Panc1 (cell line): ENCODE measurements around the gene PRKG1. TPM values are rescaled to one million over a fixed set of nuclear protein-coding genes. Genes with fewer than 3 reads are reported as not detected.

Source experiments
- ATAC-seq: fragments of 200-7000 bp; cut with Tn5 transposase; 2 replicates; pipeline ENCODE4 v1.9.1; 2020; ENCODE audit warnings: mild to moderate bottlenecking, moderate library complexity
- BruUV-seq: library from RNA; stranded (reverse); fragments of 400-500 nt; replicated peaks from 2 replicates; lab custom pipeline; 2021; lab: Mats Ljungman, UMichigan
- CTCF ChIA-PET: fragments of 300-600 bp; sonication (Branson Sonifier 250); formaldehyde crosslinking; loops from one replicate; lab custom pipeline; 2022; ENCODE audit warnings: antibody characterized with exemption; lab: Charles Lee
- POLR2A ChIA-PET: fragments of 300-600 bp; sonication (Branson Sonifier 250); formaldehyde crosslinking; loops from one replicate; lab custom pipeline; 2022; ENCODE audit warnings: antibody characterized with exemption; lab: Charles Lee
- DNase-seq: peaks from one replicate; pipeline ENCODE4 v3.0.0-alpha.2; 2010; ENCODE audit warnings: low read depth, low spot score
- H3K27ac ChIP-seq: 2 replicates; pipeline ENCODE4 v1.5.1; 2011; ENCODE audit warnings: mild to moderate bottlenecking, low read length, inconsistent platforms
- H3K27me3 ChIP-seq: fragments of 200-500 bp; sonication (Bioruptor generic); 2 replicates; pipeline ENCODE4 v1.6.0; 2014; ENCODE audit warnings: low read length, inconsistent platforms; ENCODE audit not compliant: control insufficient read depth, insufficient read depth
- H3K36me3 ChIP-seq: fragments of 200-500 bp; sonication (Bioruptor generic); 2 replicates; pipeline ENCODE4 v1.5.1; 2014; ENCODE audit warnings: inconsistent platforms, mild to moderate bottlenecking, low read length, moderate library complexity; ENCODE audit not compliant: control insufficient read depth, insufficient read depth
- H3K4me1 ChIP-seq: 2 replicates; pipeline ENCODE4 v1.5.1; 2011; ENCODE audit warnings: inconsistent platforms, mild to moderate bottlenecking, low read length, moderate library complexity; ENCODE audit not compliant: control insufficient read depth, insufficient read depth
- H3K4me3 ChIP-seq, 2 experiments: 2 replicates each; pipeline ENCODE4 v1.5.1; 2011 to 2012; ENCODE audit warnings: low read depth in 2 of 2, low read length in 2 of 2, mild to moderate bottlenecking in 2 of 2, inconsistent platforms in 1 of 2, moderate library complexity in 1 of 2
- H3K9me3 ChIP-seq: fragments of 200-500 bp; sonication (Bioruptor generic); 2 replicates; pipeline ENCODE4 v1.5.1; 2014; ENCODE audit warnings: low read depth, mild to moderate bottlenecking, inconsistent platforms, low read length, moderate library complexity; ENCODE audit not compliant: control insufficient read depth, insufficient read depth
- CTCF ChIP-seq: fragments of 450-650 bp; IDR thresholded peaks from 2 replicates; pipeline ENCODE4 v1.5.1; 2017; ENCODE audit warnings: mild to moderate bottlenecking
- POLR2AphosphoS5 ChIP-seq: IDR thresholded peaks from 2 replicates; pipeline ENCODE4 v1.6.1; 2012; ENCODE audit warnings: mild to moderate bottlenecking, low read depth, low read length, moderate library complexity
- REST ChIP-seq, 2 experiments: IDR thresholded peaks; 2 replicates each; pipeline ENCODE4 v1.6.1; 2011 to 2012; ENCODE audit warnings: low read depth in 2 of 2, control low read depth in 1 of 2, low read length in 1 of 2, mild to moderate bottlenecking in 1 of 2, moderate library complexity in 1 of 2; ENCODE audit not compliant: insufficient read depth in 1 of 2
- SIN3A ChIP-seq: IDR thresholded peaks from 2 replicates; pipeline ENCODE4 v1.6.1; 2012; ENCODE audit warnings: low read depth, mild to moderate bottlenecking, low read length, moderate library complexity, borderline replicate concordance; ENCODE audit not compliant: insufficient read depth
- TCF7L2 ChIP-seq: IDR thresholded peaks from 2 replicates; pipeline ENCODE4 v1.6.1; 2011; ENCODE audit warnings: mild to moderate bottlenecking, low read depth, low read length, inconsistent platforms
- in situ Hi-C: cut with HindIII; loops from 2 replicates; pipeline ENCODE4 v1.10.0; 2016; ENCODE audit warnings: low sequenced_read_pairs, low pct_unique_long_range_greater_than_20kb
- intact Hi-C: fragments of 100-400 bp; cut with micrococcal nuclease; formaldehyde crosslinking; loops from one replicate; pipeline ENCODE4 v1.10.0; 2022; ENCODE audit not compliant: unreplicated experiment
- total RNA-seq: library from RNA; stranded (reverse); gene quantifications from one replicate; pipeline ENCODE4 v1.2.1, GENCODE V29; 2021; ENCODE audit not compliant: unreplicated experiment

Gene PRKG1
- total RNA-seq, 1 experiment from 2014 or later = 0.92 TPM

GRCh38 chr10:51087114-51087513 is 12.8 kb downstream of the PRKG1 start:
- H3K9me3 ChIP-seq = no peaks in the 10 kb centered on the region
- no peak overlapping the region for H3K4me3 ChIP-seq
- in situ Hi-C loops = no loop called here
- H3K27me3 ChIP-seq = peaks cover 12% of the 10 kb centered on the region; the same call in 1 of the 2 replicates
- ATAC-seq (no peak), DNase-seq (no peak)
- CTCF ChIA-PET = no interaction called here
- intact Hi-C loops = no loop called here
- no peaks in the 10 kb centered on the region for H3K4me1 ChIP-seq
- no TSS peak for BruUV-seq
- no peaks in the 10 kb centered on the region for H3K36me3 ChIP-seq
- TF ChIP-seq REST (IDR thresholded peaks at IDR 0.05; ENCODE audit: insufficient read depth in 1 of 2, low read depth in 2 of 2, low read length in 1 of 2) (no peak), POLR2AphosphoS5 (no peak), CTCF (no peak), TCF7L2 (no peak), SIN3A (no peak)
- no peak overlapping the region for H3K27ac ChIP-seq
- POLR2A ChIA-PET = no interaction called here

- no peaks in the 10 kb centered on the region for H3K9me3 ChIP-seq
- no peaks in the 10 kb centered on the region for H3K36me3 ChIP-seq
- no peak for DNase-seq
- CTCF ChIA-PET = no interaction called here
- TF ChIP-seq TCF7L2 (no peak), SIN3A (no peak), CTCF (no peak), POLR2AphosphoS5 (no peak), REST (IDR thresholded peaks at IDR 0.05; ENCODE audit: insufficient read depth in 1 of 2, low read depth in 2 of 2, low read length in 1 of 2) (no peak)
- no TSS peak for BruUV-seq
- H3K4me1 ChIP-seq = no peaks in the 10 kb centered on the region; the same call in 1 of the 2 replicates
- intact Hi-C loops = loop anchor here (10.0 kb wide), 1 partner anchor 155 kb away; no protein-coding TSS in a partner anchor
- H3K4me3 ChIP-seq = no peak overlapping the region
- no peak for ATAC-seq
- in situ Hi-C loops = no loop called here
- H3K27me3 ChIP-seq = peaks cover 4% of the 10 kb centered on the region; the same call in 1 of the 2 replicates
- no peak overlapping the region for H3K27ac ChIP-seq
- POLR2A ChIA-PET = no interaction called here
Measured at GRCh38 chr10:51090190-51090589, 15.9 kb downstream of the PRKG1 start.
